Measurements from ENCODE around the gene TSSK1B.

DNA sequence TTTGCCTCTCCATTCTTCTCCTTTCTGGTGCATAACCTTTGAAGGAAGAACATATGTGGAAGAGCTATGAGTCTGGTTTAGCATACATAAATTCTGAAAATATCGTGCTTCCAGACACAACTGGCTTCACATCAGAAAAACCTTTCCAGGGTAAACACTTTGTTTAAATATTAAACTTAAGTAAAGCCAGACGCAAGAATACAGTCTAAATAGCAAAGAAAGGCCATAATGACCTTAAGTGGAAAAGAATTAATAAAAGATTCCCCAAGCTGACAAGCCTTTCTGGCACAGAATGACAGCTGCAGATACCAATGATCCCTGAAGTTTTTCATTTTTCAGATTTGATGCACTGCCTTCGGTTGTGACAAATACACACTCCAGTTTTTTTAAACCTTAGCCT lies 13.5 kb upstream of the TSSK1B start:
- TF ChIP-seq CTCF (IDR thresholded peaks at IDR 0.05; ENCODE audit: low read length) (no peak), EZH2 (IDR thresholded peaks at IDR 0.05; ENCODE audit: borderline replicate concordance, low read length) (no peak)

Measured in OCI-LY1 (cell line).